Measurements from ENCODE around the gene RTL1.

The RTL1 gene

GRCh38 chr14:100891501-100892445, 11.7 kb downstream of the RTL1 start:
- Mint-ChIP-seq H3K36me3 (ENCODE audit: low read depth) (no peaks in the 10 kb centered on the region), H3K27me3 (ENCODE audit: low read depth) (peaks cover 5% of the 10 kb centered on the region), H3K9me3 (no peaks in the 10 kb centered on the region), H3K4me3 (no peak overlapping the region), H3K27ac (no peak overlapping the region), H3K4me1 (ENCODE audit: low read depth) (no peaks in the 10 kb centered on the region)

GRCh38 chr14:100891051-100891450, 12.5 kb downstream of the RTL1 start:
- Mint-ChIP-seq H3K27ac (no peak overlapping the region), H3K4me1 (ENCODE audit: low read depth) (no peaks in the 10 kb centered on the region), H3K27me3 (ENCODE audit: low read depth) (peaks cover 5% of the 10 kb centered on the region), H3K9me3 (no peaks in the 10 kb centered on the region), H3K36me3 (ENCODE audit: low read depth) (no peaks in the 10 kb centered on the region), H3K4me3 (no peak overlapping the region)

GRCh38 chr14:100890061-100890850, 13.3 kb downstream of the RTL1 start:
- no peak overlapping the region for H3K4me3 Mint-ChIP-seq
- no peaks in the 10 kb centered on the region for H3K4me1 Mint-ChIP-seq (ENCODE audit: low read depth)
- no peaks in the 10 kb centered on the region for H3K9me3 Mint-ChIP-seq
- no peaks in the 10 kb centered on the region for H3K36me3 Mint-ChIP-seq (ENCODE audit: low read depth)
- peaks cover 5% of the 10 kb centered on the region for H3K27me3 Mint-ChIP-seq (ENCODE audit: low read depth)
- H3K27ac Mint-ChIP-seq: no peak overlapping the region

- H3K27me3 Mint-ChIP-seq (ENCODE audit: low read depth): peaks cover 5% of the 10 kb centered on the region
Observed at GRCh38 chr14:100889641-100890040, 13.9 kb downstream of the RTL1 start.

DNA sequence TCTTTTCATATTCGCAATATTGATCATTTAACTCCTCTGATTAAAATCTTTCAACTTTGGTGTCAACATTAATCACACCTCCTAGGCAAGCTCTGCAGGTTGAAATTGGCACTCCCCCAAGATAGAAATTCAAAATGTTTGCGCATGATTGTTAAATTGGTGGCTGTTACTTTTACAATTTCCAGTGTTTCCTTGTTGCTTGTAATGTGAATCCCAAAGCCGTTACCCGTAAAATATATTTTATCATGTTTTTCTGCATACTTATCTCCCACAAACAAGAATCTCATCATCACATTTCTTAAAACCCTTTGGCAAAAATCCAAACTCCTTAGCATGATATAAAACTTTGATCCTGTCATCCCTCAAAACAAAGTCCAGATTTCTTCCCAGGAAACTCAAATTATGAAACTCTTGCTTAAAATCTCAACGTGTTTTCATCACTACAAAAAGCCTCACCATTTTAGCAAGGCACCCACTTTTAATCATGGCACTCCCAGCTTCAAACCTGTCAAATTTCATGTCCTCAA, 14.7 kb downstream of the RTL1 start:
- Mint-ChIP-seq H3K4me1 (ENCODE audit: low read depth) (no peaks in the 10 kb centered on the region), H3K36me3 (ENCODE audit: low read depth) (no peaks in the 10 kb centered on the region), H3K4me3 (no peak overlapping the region), H3K27ac (no peak overlapping the region), H3K27me3 (ENCODE audit: low read depth) (peaks cover 5% of the 10 kb centered on the region), H3K9me3 (no peaks in the 10 kb centered on the region)

More at GRCh38 chr14:100889641-100890040, 13.9 kb downstream of the RTL1 start:
- Mint-ChIP-seq H3K4me3 (no peak overlapping the region), H3K4me1 (ENCODE audit: low read depth) (no peaks in the 10 kb centered on the region), H3K9me3 (no peaks in the 10 kb centered on the region), H3K27ac (no peak overlapping the region), H3K36me3 (ENCODE audit: low read depth) (no peaks in the 10 kb centered on the region)

- H3K4me1 Mint-ChIP-seq (ENCODE audit: low read depth): no peaks in the 10 kb centered on the region
- H3K9me3 Mint-ChIP-seq: no peaks in the 10 kb centered on the region
- no peak overlapping the region for H3K4me3 Mint-ChIP-seq
- no peaks in the 10 kb centered on the region for H3K36me3 Mint-ChIP-seq (ENCODE audit: low read depth)
- H3K27me3 Mint-ChIP-seq (ENCODE audit: low read depth): peaks cover 5% of the 10 kb centered on the region
- no peak overlapping the region for H3K27ac Mint-ChIP-seq
Observed at GRCh38 chr14:100887728-100888335, 15.7 kb downstream of the RTL1 start.

- Mint-ChIP-seq H3K36me3 (ENCODE audit: low read depth) (no peaks in the 10 kb centered on the region), H3K27me3 (ENCODE audit: low read depth) (peaks cover 5% of the 10 kb centered on the region), H3K4me1 (ENCODE audit: low read depth) (no peaks in the 10 kb centered on the region), H3K27ac (no peak overlapping the region), H3K9me3 (no peaks in the 10 kb centered on the region), H3K4me3 (no peak overlapping the region)
Observed at GRCh38 chr14:100885617-100886016, 17.9 kb downstream of the RTL1 start.

GRCh38 chr14:100885196-100885595, 18.3 kb downstream of the RTL1 start:
- H3K27me3 Mint-ChIP-seq (ENCODE audit: low read depth): peaks cover 5% of the 10 kb centered on the region
- H3K36me3 Mint-ChIP-seq (ENCODE audit: low read depth): no peaks in the 10 kb centered on the region
- H3K9me3 Mint-ChIP-seq: no peaks in the 10 kb centered on the region
- H3K4me3 Mint-ChIP-seq: no peak overlapping the region
- H3K4me1 Mint-ChIP-seq (ENCODE audit: low read depth): no peaks in the 10 kb centered on the region
- H3K27ac Mint-ChIP-seq: no peak overlapping the region

DNA sequence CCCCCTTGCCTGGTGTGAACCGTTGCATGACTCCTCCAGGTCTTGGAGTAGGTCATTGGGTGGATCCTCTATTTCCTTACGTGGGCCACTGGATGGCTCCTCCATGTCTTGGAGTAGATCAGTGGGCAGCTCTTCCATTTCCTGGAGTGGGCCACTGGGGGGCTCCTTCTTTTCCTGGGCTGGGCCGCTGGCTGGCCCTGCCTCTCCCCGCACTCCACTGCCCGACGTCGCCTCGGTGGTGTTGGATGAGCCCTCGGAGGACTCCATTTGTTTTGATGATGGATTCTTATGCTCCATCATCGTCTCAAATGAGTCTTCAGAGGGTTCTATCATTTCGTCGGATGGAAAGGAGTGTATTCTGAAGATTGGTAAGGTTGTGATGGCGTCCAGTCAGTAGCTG, 19.1 kb downstream of the RTL1 start:
- H3K4me3 Mint-ChIP-seq: no peak overlapping the region
- H3K27me3 Mint-ChIP-seq (ENCODE audit: low read depth): peaks cover 5% of the 10 kb centered on the region
- no peaks in the 10 kb centered on the region for H3K36me3 Mint-ChIP-seq (ENCODE audit: low read depth)
- H3K4me1 Mint-ChIP-seq (ENCODE audit: low read depth): no peaks in the 10 kb centered on the region
- no peak overlapping the region for H3K27ac Mint-ChIP-seq
- H3K9me3 Mint-ChIP-seq: no peaks in the 10 kb centered on the region

GRCh38 chr14:100883789-100884101, 19.8 kb downstream of the RTL1 start:
- Mint-ChIP-seq H3K27ac (no peak overlapping the region), H3K4me3 (no peak overlapping the region), H3K4me1 (ENCODE audit: low read depth) (no peaks in the 10 kb centered on the region), H3K27me3 (ENCODE audit: low read depth) (peaks cover 5% of the 10 kb centered on the region), H3K36me3 (ENCODE audit: low read depth) (no peaks in the 10 kb centered on the region), H3K9me3 (no peaks in the 10 kb centered on the region)

DNA sequence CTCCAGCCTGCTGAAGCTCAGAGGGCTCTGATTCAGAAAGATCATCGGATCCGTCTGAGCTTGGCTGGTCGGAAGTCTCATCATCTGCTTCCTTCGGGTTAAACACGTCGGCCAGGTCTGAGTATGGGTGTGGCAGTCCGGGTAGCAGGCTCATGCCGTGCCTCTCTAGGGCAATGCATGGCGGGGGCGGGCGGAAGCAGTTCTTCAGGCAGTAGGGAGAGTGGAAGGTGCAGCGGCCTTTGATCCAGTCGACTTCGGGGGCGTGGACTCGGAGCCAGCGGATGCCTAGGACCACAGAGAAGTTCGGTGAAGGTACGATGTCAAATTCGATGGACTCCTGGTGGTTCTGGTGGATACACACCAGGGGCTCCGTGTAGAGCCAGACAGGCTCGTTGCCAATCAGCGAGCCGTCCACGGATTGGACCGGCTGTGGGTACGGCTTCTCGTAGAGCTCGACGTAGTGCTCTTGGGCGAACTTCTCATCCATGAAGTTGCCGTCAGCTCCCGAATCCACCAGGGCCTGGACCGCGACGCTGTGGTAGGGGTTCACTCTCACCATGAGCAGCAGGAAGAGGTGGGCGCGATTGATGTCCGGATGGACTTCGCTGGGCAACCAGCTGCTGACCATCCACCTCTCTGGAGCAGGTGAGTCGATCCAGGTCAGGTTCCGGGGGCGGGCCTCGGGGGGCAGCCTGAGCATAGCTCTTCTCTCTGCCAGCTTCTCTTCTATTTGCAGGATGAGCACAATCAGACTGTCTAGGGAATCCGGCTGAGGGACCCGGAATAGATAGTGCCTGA, 20.3 kb downstream of the RTL1 start:
- Mint-ChIP-seq H3K36me3 (ENCODE audit: low read depth) (no peaks in the 10 kb centered on the region), H3K27me3 (ENCODE audit: low read depth) (peaks cover 5% of the 10 kb centered on the region), H3K27ac (no peak overlapping the region), H3K4me1 (ENCODE audit: low read depth) (no peaks in the 10 kb centered on the region), H3K4me3 (no peak overlapping the region), H3K9me3 (no peaks in the 10 kb centered on the region)

- Mint-ChIP-seq H3K27me3 (ENCODE audit: low read depth) (no peaks in the 10 kb centered on the region), H3K27ac (no peak overlapping the region), H3K9me3 (no peaks in the 10 kb centered on the region), H3K36me3 (ENCODE audit: low read depth) (no peaks in the 10 kb centered on the region), H3K4me1 (ENCODE audit: low read depth) (no peaks in the 10 kb centered on the region), H3K4me3 (no peak overlapping the region)
Observed at GRCh38 chr14:100882026-100882967, 21.2 kb downstream of the RTL1 start.
